GM12874 (cell line): ENCODE data around the gene CLNK.

Source experiments
- CTCF ChIP-seq: IDR thresholded peaks from 2 replicates; pipeline ENCODE4 v1.5.1; 2011; ENCODE audit warnings: low read depth, mild to moderate bottlenecking, control low read depth, low read length, moderate library complexity; ENCODE audit not compliant: insufficient read depth

Gene CLNK

DNA sequence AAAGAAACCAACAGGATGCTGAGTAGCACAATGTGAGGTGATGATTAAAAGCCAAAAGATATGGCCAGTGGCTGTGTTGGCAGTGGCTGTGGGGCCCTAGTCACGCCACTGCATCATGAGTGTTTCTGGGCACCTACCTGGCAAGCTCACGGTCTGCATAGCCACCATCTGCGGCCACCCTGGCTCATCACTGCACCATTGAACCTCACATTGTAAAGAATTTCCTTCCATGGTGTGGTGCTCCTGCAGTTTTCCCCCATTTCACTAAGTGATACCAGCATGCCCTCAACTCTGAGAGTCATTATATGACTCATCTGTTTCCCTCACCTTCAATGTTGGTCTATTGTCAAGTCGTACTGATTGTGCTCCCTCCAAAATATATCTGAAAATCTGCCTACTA lies 45.5 kb upstream of the CLNK start:
- TF ChIP-seq CTCF, result no peak

DNA sequence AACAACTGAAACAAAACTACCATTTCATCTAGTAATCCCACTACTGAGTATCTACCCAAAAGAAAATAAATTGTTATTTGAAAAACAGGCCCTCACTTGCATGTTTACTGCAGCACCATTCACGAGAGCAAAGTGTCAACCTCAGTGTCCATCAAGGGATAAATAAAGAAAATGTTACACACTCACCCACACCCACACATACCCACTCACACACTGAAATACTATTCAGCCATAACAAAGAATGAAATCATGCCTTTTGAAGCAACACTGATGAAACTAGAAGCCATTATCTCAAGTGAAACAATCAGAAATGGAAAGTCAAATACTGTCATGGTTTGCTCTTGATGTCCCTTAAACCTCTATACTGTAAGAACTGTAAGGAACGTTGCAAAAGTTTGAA lies 44.8 kb upstream of the CLNK start:
- TF ChIP-seq CTCF, result no peak

DNA sequence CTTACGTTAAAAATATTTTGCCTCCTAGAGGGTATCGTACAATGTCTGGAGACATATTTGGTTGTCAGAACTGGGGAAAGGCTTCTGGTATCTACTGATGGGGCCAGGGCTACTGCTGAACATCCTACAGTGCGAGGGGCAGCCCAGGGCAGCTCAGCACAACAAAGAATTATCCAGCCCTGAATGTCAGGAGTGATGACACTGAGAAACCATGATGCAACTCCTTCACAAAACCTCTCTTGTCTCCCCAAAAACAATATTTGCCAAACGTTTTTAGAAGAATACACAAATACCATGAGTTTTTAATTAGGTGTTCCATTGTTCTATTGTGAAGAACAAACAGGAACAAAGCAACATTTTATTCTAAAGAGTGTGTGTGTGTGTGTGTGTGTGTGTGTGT lies 43.4 kb upstream of the CLNK start:
- no peak for TF ChIP-seq CTCF

DNA sequence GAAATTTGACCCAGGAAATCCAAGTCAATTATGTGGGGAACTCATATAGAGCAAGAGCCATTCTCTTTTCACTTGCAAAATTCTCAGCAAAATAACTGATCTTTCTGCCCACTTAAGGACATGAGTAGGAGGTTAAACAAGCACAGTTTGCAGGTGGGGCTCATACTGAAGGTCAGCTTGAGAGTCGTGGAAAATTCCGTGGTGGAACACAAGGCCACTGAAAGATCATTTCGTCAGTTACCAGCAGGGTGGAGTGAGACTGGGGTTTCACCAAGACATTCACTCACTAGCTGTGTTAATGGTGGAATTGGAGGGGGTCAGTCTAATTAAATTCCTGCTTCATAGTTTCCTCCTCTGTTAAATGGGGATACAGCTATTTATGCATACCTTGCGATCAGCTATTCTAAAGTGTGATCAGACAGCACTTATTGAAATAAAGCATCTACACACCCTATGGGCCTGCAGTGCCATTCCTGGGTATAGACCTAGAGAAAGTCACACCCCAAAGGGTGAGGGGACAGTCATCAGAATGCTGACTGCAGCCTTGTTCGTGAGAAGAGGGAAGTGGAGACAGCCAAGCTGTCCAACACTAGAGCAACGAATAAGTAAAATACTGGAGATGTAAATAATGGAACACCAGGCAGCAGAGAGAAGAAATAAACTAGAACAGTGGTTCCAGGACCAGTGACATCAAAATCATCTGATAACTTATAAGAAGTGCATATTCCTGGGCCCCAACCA lies 42.7 kb upstream of the CLNK start:
- no peak for TF ChIP-seq CTCF

DNA sequence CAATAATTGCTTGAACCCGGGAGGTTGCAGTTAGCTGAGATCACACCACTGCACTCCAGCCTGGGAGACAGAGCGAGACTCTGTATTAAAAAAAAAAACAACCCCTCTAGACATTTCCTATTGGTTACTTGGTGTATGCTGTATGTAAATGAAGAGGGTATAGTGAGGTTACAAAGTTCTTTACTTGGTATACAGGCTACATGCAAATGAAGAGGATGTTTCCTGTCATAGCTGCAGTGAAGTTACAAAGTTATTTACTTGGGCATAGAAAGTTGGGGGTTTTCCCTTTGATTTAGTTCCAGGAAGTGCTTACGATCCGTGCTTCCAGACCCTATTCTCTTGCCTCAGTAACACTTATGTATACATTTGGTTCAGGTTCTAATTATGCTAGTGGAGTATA lies 38.4 kb upstream of the CLNK start:
- TF ChIP-seq CTCF, result no peak

DNA sequence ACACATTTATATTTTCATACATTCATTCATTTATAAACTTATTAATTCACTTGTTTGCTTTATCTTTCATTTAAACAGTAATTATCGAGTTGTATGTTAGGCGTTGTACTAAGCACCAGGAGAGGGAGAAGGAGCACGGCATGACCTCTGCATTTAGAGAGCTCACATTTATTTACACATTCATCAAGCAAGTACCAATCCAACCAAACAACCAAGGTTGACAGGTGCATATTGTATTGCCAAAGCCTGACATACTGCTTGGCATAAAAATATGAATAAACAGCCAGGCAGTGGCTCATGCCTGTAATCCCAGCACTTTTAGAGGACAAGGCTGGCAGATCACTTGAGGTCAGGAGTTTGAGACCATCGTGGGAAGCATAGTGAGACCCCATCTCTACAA lies 37.0 kb upstream of the CLNK start:
- no peak for TF ChIP-seq CTCF

- TF ChIP-seq CTCF, result no peak
Measured at GRCh38 chr4:10716163-10716562, 31.6 kb upstream of the CLNK start.
